Measurements from ENCODE around the gene BTBD10.

Gene BTBD10

DNA sequence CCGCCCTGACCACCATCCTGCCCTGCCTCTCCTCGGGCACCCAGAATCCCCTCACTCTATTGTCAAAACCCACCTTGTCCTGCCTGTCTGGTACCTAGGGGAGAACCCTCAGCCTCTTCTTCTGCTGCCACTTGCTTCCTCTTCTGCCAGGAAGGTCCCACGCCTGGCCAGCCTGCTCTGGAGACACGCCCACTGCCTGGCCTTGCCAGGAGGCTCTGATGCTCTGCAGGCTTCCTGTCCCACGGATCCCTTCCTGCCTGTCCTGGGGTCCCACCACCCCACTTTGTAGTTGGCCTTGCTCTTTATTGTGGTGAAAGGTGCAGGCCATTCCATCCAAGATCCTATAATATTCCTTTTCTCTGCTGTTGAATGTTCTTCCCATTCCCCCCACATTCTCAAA lies 122.0 kb downstream of the BTBD10 start:
- H3K4me3 ChIP-seq (ENCODE audit: low read depth, low read length): no peak overlapping the region
- DNase-seq (ENCODE audit: low read depth): peak; percentile 12
- TF ChIP-seq MYC (IDR thresholded peaks at IDR 0.05; ENCODE audit: low read depth, low read length) (no peak), POLR2A (IDR thresholded peaks at IDR 0.05; ENCODE audit: extremely low read depth, insufficient read length) (no peak), CTCF (IDR thresholded peaks at IDR 0.05; ENCODE audit: low read depth, low read length) (no peak)
- TF ChIP-seq, protein P1, sequence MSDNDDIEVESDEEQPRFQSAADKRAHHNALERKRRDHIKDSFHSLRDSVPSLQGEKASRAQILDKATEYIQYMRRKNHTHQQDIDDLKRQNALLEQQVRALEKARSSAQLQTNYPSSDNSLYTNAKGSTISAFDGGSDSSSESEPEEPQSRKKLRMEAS (IDR thresholded peaks at IDR 0.05; ENCODE audit: low read depth, low read length): no peak

DNA sequence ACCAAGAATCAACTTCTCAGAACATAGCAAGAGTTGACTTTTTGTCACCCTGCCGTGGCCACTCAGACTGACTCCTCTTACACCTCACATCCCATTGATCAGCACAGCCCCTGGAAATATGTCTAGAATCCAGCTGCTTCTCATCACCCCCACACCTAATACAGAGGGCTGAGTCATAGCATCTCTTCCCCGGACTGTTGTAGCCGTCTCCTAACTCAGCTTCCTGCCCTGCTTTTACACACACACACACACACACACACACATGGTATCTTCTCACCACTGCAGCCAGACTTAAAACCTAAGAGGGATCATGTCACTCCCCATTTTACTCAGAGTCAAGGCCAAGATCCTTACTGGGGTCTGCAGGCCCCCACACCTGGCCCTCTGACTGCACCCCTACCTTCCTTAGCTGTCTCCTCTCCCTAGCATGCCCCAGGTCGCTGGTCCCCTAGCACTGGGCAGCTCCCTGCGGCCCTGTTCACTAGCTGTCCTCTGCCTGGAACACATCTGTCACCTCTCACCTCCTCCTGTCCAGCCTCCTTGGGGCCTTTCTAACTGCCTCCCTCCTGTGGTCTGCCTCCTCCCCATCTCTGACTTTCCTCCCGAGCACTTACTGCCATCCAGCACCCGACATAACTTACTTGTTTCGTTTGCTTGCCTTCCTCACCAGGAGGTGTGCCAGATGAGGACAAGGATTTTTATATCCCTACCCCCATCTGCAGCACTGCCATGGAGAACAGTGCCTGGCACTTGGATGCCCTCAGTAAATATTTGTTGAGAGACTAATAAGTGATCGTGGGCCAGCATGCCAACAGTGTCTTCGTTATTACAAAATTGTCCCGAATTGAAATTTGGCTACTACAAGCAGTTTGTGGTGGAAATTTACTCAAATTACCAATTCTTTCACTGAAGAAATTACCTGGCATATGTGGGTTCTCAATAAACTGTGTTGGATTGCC lies 123.5 kb downstream of the BTBD10 start:
- no peak overlapping the region for H3K4me3 ChIP-seq (ENCODE audit: low read depth, low read length)
- TF ChIP-seq POLR2A (IDR thresholded peaks at IDR 0.05; ENCODE audit: extremely low read depth, insufficient read length) (no peak), CTCF (IDR thresholded peaks at IDR 0.05; ENCODE audit: low read depth, low read length) (no peak), MYC (IDR thresholded peaks at IDR 0.05; ENCODE audit: low read depth, low read length) (no peak)
- TF ChIP-seq, protein P1 (IDR thresholded peaks at IDR 0.05; ENCODE audit: low read depth, low read length): no peak
- DNase-seq (ENCODE audit: low read depth): peak; percentile 27

GRCh38 chr11:13338427-13339069 lies 124.5 kb downstream of the BTBD10 start:
- peak; percentile 32 for DNase-seq (ENCODE audit: low read depth)
- no peak for TF ChIP-seq MYC (IDR thresholded peaks at IDR 0.05; ENCODE audit: low read depth, low read length)
- TF ChIP-seq, protein P1 (IDR thresholded peaks at IDR 0.05; ENCODE audit: low read depth, low read length): no peak
- no peak for TF ChIP-seq CTCF (IDR thresholded peaks at IDR 0.05; ENCODE audit: low read depth, low read length)
- TF ChIP-seq POLR2A (IDR thresholded peaks at IDR 0.05; ENCODE audit: extremely low read depth, insufficient read length): no peak
- H3K4me3 ChIP-seq (ENCODE audit: low read depth, low read length): no peak overlapping the region

DNA sequence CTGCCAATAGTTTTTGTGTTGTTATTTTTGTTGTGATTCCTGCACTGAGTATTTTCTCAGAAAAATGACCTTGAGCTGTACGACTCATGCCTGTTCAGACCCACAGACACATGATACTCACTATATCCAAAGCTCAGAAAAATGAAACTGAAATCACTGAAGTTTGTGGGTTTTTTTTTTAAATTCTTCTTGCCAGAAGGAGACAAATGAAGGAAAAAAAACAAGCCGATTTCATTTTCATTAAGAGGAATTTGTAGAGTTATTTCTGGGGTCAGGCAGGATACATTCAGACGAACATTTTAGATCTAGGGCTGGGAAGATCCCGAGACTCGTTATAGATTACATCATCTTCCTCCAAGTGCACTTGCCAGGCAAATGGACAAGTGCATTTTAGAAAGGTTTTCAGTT lies 125.0 kb downstream of the BTBD10 start:
- TF ChIP-seq CTCF (IDR thresholded peaks at IDR 0.05; ENCODE audit: low read depth, low read length) (no peak), MYC (IDR thresholded peaks at IDR 0.05; ENCODE audit: low read depth, low read length) (no peak), POLR2A (IDR thresholded peaks at IDR 0.05; ENCODE audit: extremely low read depth, insufficient read length) (no peak)
- TF ChIP-seq, protein P1 (IDR thresholded peaks at IDR 0.05; ENCODE audit: low read depth, low read length): no peak
- no peak overlapping the region for H3K4me3 ChIP-seq (ENCODE audit: low read depth, low read length)
- DNase-seq (ENCODE audit: low read depth): peak; percentile 16

Measured in NB4 (cell line).